ENCODE data around the gene PDCD1.
A peak's percentile ranks its signal among the peaks of the same experiment; 100 is the strongest.

PDCD1 gene

DNA sequence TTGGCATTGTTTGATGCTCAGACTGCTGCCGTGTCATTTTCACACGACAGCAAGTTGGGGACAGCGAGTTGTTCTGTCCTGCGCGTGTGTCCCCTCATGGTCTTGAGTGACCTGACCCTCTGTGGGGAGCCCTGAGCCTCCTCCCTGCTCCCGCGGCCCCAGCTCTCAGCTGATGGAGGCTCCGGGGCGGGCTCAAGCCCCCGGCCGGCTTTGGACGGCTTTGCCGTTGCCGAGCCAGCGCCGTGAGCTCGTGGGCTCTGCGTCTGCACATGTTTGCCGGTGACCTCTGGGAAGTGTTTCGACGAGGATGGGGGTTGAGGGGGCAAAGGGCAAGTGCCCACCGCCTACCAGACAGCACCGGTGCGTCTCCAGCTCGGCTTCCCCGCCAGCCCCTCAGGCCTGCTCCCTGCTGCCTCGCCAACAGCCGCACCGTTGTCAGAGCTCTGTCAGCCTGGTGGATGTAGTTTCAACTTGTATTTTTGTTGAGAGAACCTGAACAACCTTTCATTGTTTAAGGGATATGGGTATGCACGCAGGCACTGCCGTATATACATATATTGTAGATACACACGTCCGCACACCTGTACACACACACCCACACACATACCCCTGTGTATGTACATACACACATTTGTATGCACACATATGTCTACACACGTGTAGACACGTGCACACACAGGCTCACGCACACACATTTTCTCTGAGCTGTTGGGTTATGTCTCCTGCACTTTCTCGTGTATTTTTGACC is 13.7 kb downstream of the PDCD1 start:
- DNase-seq (ENCODE audit: low read depth) = no peak
- no peak overlapping the region for H3K4me3 ChIP-seq (ENCODE audit: low read length)
- no peak for TF ChIP-seq CTCF (conservative IDR thresholded peaks at IDR 0.05; ENCODE audit: low read length)

GRCh38 chr2:241844066-241844728 is 14.5 kb downstream of the PDCD1 start:
- peak overlapping the region; percentile 41 for H3K4me3 ChIP-seq (ENCODE audit: low read length)
- DNase-seq (ENCODE audit: low read depth) = peak; percentile 26
- no peak for TF ChIP-seq CTCF (conservative IDR thresholded peaks at IDR 0.05; ENCODE audit: low read length)

GRCh38 chr2:241843321-241844065 is 15.2 kb downstream of the PDCD1 start:
- H3K4me3 ChIP-seq (ENCODE audit: low read length) = no peak overlapping the region
- TF ChIP-seq CTCF (conservative IDR thresholded peaks at IDR 0.05; ENCODE audit: low read length) = no peak
- DNase-seq (ENCODE audit: low read depth) = no peak

DNA sequence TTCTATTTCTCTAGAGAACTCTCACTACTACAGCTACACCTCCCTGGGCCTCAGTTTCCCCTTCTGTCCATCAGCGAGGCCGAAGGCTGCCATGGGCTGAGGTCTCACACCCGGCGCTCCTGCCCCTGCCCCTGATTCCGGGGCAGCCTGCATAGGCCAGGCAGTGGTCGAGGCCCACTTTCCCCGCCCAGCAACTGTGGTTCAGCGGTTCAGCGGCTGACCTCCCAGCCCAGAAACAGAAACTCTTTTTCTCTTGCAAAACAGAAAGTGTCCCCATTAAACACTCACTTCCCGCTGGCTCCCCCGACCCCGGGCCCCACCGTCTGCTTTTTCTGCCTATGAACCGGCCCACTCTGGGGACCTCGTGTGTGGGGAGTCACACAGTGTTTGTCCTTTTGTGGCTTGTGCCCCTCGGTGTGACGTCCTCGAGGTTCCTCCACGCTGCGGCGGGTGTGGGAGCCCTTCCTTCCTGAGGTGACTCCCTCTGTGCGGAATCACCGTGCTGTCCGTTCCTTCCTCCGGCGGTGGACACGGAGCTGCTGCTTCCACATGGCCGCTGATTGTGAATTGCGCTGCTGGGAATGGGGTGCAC is 16.0 kb downstream of the PDCD1 start:
- H3K4me3 ChIP-seq (ENCODE audit: low read length) = no peak overlapping the region
- TF ChIP-seq CTCF (conservative IDR thresholded peaks at IDR 0.05; ENCODE audit: low read length) = no peak

GRCh38 chr2:241842067-241842415 is 16.7 kb downstream of the PDCD1 start:
- DNase-seq (ENCODE audit: low read depth) = no peak
- TF ChIP-seq CTCF (conservative IDR thresholded peaks at IDR 0.05; ENCODE audit: low read length) = no peak
- H3K4me3 ChIP-seq (ENCODE audit: low read length) = no peak overlapping the region

More for the DNA sequence above, 16.0 kb downstream of the PDCD1 start:
- no peak for DNase-seq (ENCODE audit: low read depth)

DNA sequence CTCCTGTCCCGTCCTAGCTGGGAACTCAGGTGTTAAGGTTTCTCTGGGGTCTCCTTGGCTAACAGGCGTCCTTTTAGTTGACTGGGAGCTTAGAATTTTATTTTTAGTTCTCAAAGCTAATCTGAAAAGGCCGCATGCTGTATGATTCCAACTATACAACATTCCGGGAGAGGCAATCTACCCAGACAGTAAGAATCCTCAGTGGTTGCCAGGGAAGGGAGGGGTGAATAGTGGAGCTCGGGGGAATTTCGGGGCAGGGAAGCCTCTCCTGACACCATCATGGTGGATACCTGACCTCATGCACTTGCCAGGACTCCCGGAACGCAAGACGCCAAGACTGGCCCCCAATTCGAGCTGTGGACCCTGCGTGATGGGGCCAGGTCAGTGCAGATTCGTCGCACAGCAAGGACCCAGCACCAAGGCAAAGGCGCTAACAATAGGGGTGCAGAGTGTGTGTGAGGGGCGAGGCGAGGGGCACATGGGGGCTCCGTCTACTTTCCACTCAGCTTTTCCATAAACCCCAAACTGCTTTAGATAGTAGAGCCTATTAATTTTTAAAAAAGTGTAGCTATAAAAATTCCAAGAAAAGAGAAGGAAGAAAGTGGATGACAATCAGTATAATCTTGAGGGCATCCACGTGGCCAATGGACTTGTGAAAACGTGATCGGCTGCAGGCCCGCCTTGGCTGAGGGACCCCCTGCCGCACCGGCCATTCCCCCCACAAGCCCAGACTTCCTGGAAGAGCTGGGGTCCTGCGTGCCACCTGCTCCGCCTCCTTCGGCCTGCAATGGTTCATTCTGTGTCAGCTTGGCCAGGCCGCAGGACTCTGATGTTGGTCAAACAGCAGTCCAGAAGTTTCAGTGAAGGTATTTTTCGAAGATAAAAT is 17.3 kb downstream of the PDCD1 start:
- H3K4me3 ChIP-seq (ENCODE audit: low read length) = no peak overlapping the region
- no peak for DNase-seq (ENCODE audit: low read depth)
- TF ChIP-seq CTCF (conservative IDR thresholded peaks at IDR 0.05; ENCODE audit: low read length) = no peak

Data from AG10803 (cell line).